GM21529 (cell line): ENCODE measurements around the gene ARSG.
A peak's percentile ranks its signal among the peaks of the same experiment; 100 is the strongest.
"Not testable (repeated sequence)": the region's sequence is repeated elsewhere in the genome, so short reads cannot be mapped to it uniquely, and the experiment has no call there.

ENCODE experiments used
- ATAC-seq: cut with Tn5 transposase; IDR thresholded peaks from one replicate; pipeline ENCODE4 v1.9.1; 2021; ENCODE audit not compliant: unreplicated experiment

The ARSG gene

GRCh38 chr17:68276339-68276738 lies 15.0 kb upstream of the ARSG start:
- not testable (repeated sequence) for ATAC-seq

- no peak for ATAC-seq
Measured at GRCh38 chr17:68277807-68278206, 13.5 kb upstream of the ARSG start.

- ATAC-seq = not testable (repeated sequence)
Measured at GRCh38 chr17:68281965-68282364, 9.3 kb upstream of the ARSG start.

- ATAC-seq = no peak
Measured at GRCh38 chr17:68288375-68288774, 2.9 kb upstream of the ARSG start.

- no peak for ATAC-seq
Measured at GRCh38 chr17:68288804-68289203, 2.5 kb upstream of the ARSG start.

GRCh38 chr17:68289473-68289872 lies 1.8 kb upstream of the ARSG start:
- no peak for ATAC-seq

- no peak for ATAC-seq
Measured at GRCh38 chr17:68289936-68290267, 1.4 kb upstream of the ARSG start.

- no peak for ATAC-seq
Measured at GRCh38 chr17:68290268-68290954, 884 bp upstream of the ARSG start.

- ATAC-seq = peak; percentile 58
Measured at GRCh38 chr17:68291836-68292688, 767 bp downstream of the ARSG start.

- no peak for ATAC-seq
Measured at GRCh38 chr17:68292689-68293040, 1.4 kb downstream of the ARSG start.

GRCh38 chr17:68293490-68294195 lies 2.3 kb downstream of the ARSG start:
- ATAC-seq = no peak

GRCh38 chr17:68294196-68294555 lies 2.9 kb downstream of the ARSG start:
- ATAC-seq = no peak

GRCh38 chr17:68294617-68295016 lies 3.3 kb downstream of the ARSG start:
- ATAC-seq = no peak

- no peak for ATAC-seq
Measured at GRCh38 chr17:68295086-68295485, 3.8 kb downstream of the ARSG start.

- ATAC-seq = no peak
Measured at GRCh38 chr17:68296217-68297191, 5.2 kb downstream of the ARSG start.

- no peak for ATAC-seq
Measured at GRCh38 chr17:68297195-68297594, 5.9 kb downstream of the ARSG start.

GRCh38 chr17:68298601-68299000 lies 7.3 kb downstream of the ARSG start:
- ATAC-seq = no peak

- no peak for ATAC-seq
Measured at GRCh38 chr17:68299817-68300216, 8.5 kb downstream of the ARSG start.

GRCh38 chr17:68301438-68301959 lies 10.2 kb downstream of the ARSG start:
- ATAC-seq = no peak

GRCh38 chr17:68302066-68302564 lies 10.8 kb downstream of the ARSG start:
- no peak for ATAC-seq
